ENCODE results near the gene ITGB2.

GRCh38 chr21:44866780-44867179, 53.9 kb downstream of the ITGB2 start:
- TF ChIP-seq CTCF (IDR thresholded peaks at IDR 0.05) (no peak), EP300 (IDR thresholded peaks at IDR 0.05) (no peak)

Measured in tibial nerve (tissue), 4 donors.